Measurements from ENCODE around the gene ADRM1.

ADRM1 gene

DNA sequence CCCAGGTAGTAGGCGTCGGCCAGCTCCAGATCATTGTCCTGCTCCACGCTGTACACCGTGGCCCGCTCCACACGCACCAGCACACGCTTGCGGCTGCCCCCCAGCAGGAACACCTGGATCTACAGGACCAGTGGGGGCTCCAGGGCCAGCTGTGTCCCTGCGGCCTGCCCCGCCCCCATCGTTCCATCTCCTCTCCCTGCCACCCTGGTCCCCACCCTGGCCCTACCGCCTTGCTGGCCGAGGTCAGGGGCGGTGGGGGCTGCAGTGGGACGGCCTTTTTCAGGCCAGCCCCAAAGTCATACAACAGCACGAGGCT lies 9.8 kb downstream of the ADRM1 start:
- no peak for DNase-seq

DNA sequence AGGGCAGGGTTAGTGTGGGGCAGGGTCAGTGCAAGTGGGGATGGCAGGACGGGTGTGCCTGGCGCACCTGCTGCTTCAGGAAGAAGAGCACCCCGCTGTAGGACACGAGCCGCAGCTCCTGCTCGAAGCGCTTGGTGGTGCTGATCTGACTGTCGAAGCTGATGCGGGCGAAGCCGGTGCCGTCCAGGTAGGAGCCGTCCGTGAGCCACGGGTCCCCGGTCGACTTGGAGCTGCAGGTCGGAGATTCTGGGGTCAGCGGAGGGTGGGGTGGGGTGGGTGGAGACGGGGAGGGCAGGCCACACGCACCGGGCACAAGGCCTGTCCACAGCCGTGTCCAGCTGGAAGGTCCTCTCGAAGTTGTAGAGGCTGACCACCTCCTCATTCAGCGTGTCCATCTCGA lies 10.2 kb downstream of the ADRM1 start:
- no peak for DNase-seq

DNA sequence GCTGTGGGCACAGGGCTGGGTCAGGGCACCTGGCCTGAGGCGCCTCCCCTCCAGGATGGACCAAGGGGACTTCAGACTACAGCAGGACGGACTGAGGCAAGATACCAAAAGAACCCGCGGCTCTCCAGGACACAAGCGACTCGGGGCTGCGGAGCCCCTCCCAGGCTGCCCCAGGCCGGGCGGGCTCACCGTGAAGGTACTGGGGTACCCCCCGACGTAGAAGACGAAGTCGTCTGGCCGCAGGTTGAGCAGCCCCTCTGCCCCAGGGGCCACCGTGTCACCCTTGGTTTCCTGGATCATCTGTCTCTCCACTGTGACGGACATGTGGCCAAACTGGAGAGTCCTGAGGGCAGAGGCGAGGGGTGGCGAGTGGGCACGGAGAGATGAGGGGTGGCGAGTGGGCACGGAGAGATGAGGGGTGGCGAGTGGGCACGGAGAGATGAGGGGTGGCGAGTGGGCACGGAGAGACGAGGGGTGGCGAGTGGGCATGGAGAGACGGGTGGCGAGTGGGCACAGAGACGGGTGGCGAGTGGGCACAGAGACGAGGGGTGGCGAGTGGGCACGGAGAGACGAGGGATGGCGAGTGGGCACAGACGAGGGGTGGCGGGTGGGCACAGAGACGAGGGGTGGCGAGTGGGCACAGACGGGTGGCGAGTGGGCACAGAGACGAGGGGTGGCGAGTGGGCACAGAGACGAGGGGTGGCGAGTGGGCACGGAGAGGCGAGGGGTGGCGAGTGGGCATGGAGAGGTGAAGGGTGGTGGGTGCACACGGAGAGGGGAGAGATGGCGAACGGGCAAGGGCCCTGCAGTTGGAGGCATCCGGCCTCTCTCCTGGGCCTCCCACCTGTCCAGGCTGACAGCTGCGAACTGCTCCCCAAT lies 10.9 kb downstream of the ADRM1 start:
- DNase-seq, result no peak

DNA sequence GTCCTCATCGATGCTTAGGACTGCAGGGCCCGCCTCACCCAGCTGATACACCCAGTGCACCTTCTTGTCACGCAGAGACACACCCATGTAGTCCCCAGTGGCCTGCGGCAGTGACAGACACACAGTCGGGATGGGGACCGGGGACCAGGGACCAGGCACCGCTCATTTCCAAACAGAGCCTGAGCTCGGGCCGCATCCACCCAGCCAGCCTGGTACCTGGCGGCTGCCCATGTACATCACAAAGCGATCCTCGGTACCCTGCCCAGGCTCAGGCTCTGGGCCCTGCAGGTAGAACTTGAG lies 11.5 kb downstream of the ADRM1 start:
- DNase-seq, result no peak

DNA sequence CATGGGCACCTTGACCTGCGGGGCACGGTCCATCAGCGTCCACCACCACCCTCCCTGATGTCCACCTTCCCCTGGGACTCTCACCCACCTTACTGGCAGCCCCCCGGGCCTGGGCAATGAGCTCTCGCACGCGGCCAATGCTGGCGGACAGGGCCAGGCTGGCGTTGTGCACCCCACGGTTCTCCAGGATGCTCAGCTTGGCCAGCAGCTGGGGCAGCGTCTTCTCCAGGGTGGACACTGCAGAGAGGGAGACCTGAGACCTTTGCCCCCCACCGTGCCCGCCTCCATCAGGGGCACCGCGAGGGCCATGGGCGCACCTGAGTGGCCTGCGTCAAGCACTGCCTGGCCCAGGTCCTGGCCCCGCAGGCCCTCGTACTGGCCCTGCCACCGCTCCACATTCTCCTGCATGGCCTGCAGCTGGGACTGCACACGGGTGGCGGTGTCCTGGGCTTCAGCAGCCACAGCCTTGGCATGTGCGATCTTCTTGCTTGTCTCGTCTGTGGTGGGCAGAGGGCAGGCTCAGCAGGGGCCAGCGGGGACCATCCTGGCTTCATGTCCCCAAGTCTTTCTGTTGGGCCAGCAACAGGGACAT lies 12.0 kb downstream of the ADRM1 start:
- DNase-seq, result no peak

DNA sequence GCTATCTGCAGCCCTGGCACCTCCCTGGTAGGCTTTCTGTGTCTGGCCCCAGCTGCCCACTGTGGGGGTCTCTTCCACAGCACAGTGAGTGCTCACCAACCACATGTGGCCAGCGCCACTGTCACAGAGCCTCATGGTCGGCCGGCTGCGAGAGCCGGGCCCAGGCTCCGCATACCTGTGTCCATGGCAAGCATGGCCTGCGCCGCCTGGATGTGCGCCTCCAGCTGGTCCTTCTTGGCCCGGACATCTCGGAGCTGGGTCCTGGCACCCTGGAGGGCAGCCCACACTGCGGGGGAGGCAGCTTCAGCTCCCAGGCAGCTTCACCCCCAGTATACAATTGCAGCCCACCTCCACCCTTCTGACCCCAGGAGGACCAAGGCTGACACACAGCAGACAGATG lies 13.0 kb downstream of the ADRM1 start:
- DNase-seq, result no peak

DNA sequence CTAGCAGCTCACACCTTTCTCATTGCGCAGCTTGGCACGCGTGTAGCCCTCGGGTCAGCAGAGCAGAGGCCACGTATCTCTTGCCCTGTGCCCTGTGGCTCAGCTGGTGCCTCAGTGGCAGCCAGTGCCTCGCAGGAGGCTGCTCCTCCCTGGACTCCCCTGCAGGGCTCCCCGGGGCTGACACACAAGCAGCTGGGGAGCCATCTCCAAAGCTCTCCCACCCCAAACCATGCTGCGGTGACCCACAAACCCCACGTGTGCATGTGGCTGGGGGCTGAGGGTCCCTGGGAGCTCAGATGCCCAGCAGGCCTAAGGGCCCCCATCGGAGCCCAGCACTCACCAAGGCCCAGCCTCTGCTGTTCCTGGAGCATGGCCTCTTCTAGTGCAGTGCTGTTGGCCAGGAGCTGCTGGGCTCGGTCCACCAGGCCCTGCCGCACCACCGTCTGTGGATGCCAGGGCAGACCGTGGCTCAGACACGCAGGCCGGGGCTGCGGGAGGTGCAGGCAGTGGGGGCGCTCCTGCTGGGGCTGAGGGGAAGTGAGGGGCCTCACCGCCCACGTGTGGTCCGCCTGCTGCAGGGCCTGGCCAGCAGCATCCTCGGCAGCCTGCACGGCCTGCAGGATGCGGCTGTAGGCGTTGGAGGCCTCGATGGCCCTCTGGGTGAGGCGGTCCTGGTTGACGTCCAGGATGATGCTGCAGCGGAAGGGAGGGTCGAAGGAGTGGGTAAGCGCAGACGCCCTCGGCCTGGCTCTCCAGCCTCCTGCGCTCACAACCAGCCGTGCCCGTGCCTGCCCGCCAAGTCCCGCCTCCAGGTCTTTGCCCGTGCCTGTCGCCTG lies 13.8 kb downstream of the ADRM1 start:
- no peak for DNase-seq

DNA sequence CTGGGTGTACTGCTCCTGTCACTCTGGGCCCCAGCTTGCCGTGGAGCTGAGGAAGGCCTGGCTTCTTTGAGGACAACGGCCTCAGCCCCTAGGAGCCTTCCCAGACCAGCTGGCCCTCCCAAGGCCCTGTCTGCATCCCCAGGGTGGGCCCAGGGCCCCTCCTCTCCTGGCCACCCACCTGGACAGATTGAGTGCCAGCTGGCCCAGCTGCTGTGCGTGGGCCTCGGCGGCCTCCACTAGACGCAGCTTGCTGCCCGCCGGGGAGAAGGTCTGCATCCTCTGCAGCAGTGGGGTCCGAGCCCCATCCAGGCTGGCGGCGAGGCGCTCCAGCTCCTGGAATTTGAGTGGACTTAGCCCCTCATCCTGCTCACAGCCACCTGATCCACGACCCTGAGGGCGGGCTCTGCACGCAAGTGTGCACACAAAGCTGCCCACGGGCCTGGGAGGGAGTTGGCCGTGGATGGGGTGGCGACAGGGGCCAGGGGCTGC lies 14.4 kb downstream of the ADRM1 start:
- no peak for DNase-seq

DNA sequence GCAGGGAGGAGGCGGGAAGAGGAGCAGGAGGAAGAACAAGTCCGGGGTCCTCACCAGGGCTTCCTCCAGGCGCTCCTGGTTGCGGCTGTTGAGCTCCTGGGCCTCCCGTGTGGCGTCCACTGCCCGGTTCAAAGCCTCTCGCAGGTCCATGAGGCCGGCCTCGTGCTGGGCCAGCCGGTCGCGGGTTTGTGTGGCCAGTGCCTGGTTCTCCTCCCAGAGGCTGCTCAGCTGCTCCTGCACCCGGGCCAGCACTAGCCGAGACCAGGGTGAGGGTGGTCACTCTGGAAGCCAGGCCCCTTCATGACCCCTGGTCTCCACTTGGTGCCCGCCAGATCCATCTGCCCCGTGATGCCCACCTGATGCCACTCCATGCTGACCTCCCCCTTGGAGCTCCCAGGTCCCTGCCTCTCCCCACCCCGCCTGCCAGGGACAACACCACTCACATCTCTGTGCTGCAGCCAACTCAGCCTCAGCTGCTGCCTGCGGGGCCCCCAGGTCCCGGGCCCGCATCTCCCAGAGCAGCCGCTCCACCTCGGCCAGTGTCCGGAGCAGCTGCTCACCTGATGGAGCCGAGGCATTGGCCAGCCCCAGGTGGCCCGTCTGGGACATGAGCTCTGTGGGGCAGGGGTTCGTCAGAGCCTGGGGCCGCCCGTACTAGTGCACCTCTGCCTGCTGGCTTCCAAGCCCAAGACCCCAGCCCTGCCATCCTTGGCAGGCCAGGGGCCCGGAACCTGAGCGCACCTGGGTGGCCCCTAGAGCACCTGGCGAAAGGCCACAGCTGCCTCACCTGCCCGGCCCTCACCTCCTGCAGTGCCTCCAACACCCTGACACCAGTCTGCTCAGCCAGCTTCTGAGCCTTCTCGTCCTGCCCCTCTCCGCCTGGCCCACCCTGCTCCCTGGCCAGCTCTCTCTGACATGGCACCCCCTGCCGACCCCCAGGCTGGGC lies 15.9 kb downstream of the ADRM1 start:
- DNase-seq, result no peak

DNA sequence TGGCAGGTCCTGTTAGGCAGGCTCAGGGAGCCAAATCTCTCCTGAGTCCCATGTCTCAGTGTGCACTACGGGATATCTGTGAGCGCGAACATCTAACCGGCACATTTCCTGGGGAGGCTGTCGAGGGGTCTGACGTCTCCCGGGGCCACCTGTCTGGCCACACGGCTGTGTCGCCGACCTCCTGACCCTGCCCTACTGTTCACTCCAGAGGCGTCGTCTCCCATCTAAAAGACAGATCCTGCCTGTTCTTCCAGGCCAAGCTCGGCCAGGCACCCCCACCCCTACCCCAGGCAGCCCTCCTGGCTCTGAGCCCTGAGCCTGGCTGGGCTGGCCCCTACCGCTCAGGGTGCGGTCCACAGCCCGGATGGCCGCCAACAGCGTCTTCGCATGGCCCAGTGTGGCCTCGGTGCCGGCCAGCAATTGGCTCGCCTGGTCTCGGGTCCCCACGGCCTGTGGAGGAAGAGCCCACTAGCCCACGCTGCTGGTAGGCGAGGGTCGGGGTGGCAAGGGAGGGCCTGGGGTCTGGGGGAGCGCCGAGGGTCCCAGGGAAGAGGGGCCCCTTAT lies 16.6 kb downstream of the ADRM1 start:
- no peak for DNase-seq

DNA sequence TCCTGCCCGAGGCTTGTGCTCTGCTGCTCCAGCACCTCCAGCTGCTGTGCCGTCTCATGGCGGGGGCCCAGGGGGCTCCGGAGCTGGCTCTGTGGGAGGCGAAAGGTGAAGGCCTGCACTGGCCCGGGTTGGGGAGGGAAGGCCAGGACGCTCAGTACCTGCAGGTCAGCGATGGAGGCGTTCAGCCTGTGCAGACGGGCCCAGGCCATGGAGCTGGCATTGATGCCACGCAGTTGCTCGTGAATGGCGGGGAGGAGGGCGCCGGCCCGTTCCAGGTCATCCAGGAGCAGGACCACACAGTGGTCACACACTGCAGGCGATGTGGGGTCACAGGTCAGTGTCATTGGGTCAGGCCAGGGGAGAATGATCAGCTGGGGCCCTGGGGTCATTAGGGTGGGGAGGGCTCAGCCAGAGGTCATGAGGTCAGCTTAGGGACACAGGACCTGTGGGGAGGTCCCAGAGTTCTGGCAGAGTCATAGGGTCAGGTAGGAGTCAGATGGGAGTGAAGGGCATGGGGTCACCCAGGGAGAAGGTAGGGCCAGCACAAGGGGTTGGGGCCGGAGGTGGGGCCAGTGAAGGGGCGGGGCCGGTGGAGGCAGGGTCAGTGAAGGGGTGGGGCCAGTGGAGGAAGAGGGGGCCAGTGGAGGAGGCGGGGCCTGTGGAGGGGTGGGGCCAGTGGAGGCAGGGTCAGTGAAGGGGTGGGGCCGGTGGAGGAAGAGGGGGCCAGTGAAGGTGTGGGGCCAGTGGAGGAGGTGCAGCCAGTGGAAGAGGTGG lies 18.0 kb downstream of the ADRM1 start:
- DNase-seq, result no peak

DNA sequence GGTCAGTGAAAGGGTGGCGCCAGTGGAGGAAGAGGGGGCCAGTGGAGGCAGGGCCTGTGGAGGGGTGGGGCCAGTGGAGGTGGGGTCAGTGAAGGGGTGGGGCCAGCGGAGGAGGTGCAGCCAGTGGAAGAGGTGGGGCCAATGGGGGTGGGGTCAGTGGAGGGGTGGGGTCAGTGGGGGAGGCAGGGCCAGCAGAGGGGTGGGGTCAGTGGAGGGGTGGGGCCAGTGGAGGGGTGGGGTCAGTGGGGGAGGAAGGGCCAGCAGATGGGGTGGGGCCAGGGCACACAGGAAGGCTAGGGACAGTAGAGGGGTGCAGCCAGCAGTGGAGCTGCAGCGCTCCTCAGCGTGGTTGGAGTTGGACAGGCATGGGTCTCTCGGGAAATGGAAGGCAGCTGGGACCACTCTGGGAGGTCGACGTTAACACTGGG lies 18.7 kb downstream of the ADRM1 start:
- DNase-seq, result no peak

DNA sequence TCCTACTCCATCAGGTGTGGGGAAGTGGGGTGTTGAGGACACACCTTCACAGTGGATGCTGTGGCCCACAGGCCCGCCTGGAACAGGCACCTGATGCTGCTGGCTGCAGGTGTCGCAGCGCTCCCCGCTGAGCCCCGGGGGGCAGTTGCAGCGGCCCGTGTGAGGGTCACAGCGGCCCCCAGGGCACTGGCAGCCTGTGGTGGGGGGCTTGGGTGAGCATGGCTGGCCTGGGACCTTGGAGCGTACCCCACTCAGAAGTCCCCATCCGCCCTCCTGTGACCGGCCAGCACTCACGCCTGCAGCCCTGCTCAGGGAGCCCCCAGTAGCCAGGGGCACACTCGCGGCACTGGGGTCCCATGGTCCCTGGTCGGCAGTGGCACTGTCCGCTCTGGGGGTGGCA lies 19.2 kb downstream of the ADRM1 start:
- no peak for DNase-seq

DNA sequence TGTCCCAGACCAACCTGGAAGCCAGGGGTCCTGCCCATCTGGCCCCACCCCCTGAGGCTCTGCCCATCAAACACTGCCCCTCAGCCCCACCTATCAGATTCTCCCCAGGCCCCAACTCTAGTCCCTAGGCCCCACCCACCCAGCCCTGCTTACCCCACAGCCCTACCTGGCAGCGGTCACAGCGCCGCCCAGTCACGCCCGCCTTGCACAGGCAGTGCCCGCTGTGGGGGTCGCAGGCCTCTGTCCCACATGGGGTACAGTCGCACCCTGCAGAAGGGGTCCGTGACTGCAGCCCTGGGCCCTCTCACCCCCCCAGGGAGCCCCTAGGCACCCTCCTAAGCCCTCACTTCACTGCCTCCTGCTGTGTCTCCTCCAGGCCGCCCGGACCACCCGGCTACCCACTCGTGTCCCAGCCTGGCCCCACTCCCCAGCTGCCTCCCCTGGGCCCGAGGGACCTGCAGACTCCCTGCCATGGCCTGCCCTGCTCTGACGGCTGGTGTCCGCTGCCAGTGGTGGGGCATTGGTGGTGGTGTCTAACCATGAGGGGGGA lies 19.8 kb downstream of the ADRM1 start:
- DNase-seq, result no peak

DNA sequence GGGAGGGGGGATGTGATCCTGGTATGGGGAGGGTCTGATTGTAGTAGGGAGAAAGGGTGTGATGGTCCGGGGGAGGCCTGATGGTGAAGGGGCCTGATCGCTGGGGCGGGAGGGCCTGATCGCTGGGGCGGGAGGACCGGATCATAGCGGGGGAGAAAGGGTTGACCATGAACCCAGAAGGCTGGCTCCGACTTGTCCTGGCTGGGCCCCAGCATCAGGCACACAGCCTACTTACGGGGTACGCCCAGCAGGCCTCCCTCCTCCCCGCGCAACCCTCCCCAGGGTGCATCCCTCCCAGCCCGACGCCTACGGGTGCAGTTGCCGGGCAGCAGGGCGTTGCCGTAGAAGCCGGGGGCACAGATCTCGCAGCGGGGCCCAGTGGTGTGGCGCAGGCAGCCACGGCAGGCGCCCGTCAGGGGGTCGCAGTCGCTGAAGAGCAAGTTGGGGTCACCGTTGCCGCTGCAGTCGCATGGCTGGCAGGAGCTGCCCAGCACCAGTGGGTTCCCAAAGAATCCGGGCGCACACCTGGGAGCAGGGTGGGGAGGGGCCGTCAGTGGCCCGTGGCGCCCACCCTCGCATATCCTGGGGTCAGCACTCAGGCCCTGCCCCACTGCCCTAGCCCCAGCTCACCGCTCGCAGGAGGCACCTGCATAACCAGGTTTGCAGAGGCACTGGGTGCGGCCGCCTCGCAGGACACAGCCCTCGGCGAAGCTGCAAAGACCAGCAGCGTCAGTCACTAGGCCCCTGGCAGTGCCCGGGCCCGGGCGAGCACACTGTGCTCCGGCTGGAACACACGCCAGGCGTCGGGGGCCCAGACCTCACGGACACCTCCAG lies 20.6 kb downstream of the ADRM1 start:
- no peak for DNase-seq

DNA sequence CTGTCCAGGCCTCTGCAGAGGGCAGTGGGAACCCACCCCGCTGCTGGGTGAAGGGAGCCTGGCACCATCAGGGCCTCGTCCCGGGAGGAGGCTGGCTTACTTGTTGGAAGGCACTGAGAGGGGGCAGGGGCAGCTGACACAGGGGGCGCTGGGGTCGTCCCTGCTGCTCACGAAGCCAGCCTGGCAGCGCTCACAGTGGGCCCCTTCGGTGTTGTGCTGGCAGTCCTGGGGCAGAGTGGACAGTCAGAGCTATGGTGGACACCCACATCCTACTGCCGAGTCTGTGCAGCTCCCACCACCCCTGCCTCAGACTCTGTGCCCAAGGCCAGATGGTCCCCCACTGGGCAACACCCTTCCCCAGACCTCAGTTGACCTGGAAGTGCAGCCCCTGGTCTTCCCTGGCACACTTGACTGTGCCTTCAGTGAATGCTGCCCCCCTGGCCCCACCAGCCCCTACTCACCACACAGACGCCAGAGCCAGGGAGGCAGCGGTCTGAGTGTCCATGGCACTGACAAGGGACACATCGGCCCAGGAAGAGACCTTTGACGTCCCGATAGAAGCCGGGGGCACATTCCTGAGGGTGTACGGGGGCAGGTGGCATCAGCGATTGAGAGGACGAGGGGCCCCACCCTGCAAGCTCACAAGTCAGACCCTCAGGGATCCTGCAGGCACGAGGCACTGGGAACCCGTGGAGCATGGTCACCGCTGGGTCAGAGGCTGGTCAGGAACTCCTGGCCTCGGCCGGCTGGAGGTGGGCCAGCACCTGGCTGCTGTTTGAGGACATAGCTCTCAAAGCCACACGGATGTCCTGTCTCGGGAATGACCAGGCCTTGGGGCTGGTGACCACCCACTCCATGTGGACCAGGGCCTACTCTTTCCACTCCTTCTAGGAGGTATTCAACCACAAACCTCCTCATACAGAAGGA lies 21.4 kb downstream of the ADRM1 start:
- DNase-seq, result no peak

DNA sequence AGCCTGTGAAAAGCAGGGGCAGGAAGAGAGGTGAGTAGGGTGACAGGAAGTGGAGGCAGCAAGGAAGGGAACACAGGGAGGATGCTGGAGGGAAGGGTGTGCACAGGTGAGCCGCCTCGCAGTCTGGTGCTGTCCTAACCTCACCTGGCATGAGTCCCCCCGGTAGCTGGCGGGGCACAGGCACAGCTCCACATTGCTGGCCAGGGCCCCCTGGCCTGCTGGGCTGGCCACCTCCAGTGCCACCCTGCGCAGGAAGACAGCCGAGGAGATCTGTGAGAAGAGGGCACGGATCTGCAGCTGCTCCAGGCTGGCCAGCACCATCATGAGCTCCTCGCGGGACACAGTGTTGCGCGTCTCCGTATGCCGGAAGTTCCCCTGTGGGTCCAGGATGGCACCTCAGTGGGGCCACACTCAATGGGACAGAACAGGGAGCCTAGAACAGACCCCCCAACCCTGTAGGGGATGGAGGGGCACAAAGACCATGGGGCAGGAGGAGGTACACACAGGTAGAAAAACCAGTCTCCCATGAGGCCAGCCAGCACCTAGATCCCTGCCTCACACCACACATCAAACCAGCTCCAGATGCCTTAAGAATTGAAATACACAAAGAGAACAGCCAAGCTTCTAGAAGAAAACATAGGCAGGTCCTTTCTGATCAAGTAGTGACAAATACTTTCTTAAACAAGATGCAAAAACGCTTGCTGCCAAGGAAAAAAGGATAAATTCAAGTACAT lies 22.5 kb downstream of the ADRM1 start:
- DNase-seq, result no peak

DNA sequence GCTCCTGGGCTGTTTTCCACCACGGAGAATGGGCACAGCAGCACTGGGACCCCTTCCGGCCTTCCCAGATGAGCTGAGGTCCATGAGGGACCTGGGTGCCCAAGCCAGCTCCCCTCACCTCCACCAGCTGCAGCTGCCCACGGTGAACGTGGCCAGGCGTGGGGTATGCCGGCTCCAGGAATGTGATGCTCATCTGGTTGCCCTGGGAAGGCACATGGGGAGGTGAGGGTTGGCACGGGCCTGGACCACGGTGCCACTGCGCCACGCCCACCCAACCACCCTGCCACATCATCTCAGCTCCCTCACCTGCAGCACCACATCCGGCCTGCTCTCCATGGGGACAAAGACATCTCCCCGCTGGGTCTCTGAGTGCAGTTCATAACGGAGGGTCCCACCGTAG lies 23.8 kb downstream of the ADRM1 start:
- no peak for DNase-seq
